Measurements from ENCODE around the gene SCUBE3. TPM values are rescaled to one million over a fixed set of nuclear protein-coding genes. Genes with fewer than 3 reads are reported as not detected.

Gene SCUBE3
- total RNA-seq, 2 experiments from 2014 or later = not detected

DNA sequence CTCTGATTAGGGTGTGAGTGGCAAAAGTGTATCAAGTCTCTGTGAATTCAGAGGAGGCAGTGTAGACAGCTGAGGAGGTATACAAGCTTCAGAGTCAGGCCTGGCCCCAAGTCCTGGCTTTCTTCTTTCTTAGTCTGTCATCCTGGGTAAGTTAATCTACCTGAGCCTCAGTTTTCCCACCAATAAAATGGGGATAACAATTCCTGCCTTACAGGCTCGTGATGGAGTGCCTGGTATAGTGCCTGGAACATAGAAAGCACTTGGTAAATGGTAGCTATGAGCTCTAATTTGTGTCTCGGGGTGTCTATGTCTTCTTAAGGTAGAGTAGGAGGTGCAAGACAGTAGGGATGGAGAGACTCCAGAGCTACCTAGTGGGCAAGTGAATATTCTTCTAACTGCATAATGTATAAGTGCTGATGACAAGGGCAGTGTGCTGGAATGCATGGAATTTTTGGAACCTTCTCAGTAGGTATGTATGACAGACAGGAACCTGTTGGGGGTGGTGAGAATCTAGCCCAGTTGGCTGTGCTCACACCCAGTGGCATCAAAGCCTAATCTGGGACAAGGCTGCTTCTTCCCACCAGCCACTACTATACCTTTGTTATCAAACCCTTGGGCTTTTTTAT is 4.0 kb upstream of the SCUBE3 start:
- Mint-ChIP-seq H3K4me1 (ENCODE audit: low read depth) (peaks cover 6% of the 10 kb centered on the region), H3K4me3 (no peak overlapping the region), H3K27me3 (peaks cover 54% of the 10 kb centered on the region), H3K27ac (no peak overlapping the region), H3K9me3 (no peaks in the 10 kb centered on the region), H3K36me3 (ENCODE audit: low read depth) (no peaks in the 10 kb centered on the region)
- CTCF ChIA-PET = interaction anchor here (1.2 to 9.2 kb wide), 6 partner anchors 24 to 224 kb away, joined by 3 to 77 read pairs (median 32); partner anchors contain the start of gene TCP11
- no peak for ATAC-seq
- POLR2A ChIA-PET = no interaction called here
- no peak for DNase-seq
- TF ChIP-seq CTCF (IDR thresholded peaks at IDR 0.05) = no peak
- intact Hi-C loops (cut with micrococcal nuclease) = loop anchor here (10.0 kb wide), 1 partner anchor 225 kb away; no protein-coding TSS in a partner anchor

- POLR2A ChIA-PET = no interaction called here
- CTCF ChIA-PET = interaction anchor here (3.4 kb wide), 1 partner anchor 8 kb away, joined by 13 read pairs; no protein-coding TSS in a partner anchor
- ATAC-seq (no peak), DNase-seq (no peak)
- TF ChIP-seq CTCF (IDR thresholded peaks at IDR 0.05) = no peak
- intact Hi-C loops (cut with micrococcal nuclease) = no loop called here
- Mint-ChIP-seq H3K27ac (no peak overlapping the region), H3K27me3 (peaks cover 64% of the 10 kb centered on the region), H3K36me3 (ENCODE audit: low read depth) (no peaks in the 10 kb centered on the region), H3K4me3 (peak overlapping the region; percentile 28), H3K9me3 (no peaks in the 10 kb centered on the region), H3K4me1 (ENCODE audit: low read depth) (peaks cover 6% of the 10 kb centered on the region)
Measured at GRCh38 chr6:35213298-35213791, 411 bp upstream of the SCUBE3 start.

DNA sequence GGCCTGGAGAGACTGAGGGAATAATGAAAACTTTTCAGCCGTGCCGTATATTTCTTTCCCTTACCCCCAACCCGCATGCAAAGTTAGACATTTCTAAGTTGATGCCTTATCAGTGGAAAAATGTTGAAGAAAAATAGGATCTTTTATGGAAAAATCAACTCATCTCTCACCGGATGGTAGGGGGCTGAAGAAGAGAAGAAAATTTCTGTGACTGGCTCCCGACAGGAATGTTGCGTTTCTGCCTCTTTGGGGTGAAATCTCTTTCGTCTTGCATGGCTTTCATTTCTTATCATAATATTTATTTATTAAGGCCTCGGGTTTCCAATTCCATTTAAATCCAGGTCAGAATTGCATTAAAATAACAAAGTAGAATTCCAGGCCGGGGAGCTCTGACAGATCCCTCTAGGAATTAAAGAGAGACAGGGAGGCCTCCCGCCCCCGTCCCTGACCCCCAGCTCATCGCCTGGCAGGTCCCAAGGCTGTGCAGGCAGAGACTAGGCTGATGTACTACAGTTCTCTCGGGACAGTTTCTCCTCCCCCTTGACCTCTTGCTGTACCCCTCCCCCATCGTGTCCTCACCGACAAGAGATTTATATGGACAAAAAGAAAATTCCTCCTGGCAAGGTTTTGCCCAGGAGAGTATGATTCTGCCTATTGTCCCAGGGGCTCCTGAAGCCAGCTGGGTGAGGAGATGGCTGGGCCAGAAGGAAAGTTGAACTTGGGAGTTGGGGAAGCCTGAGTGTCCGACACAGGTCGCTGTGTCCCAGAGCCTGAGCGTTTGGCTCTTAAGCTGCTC is 1.3 kb downstream of the SCUBE3 start:
- intact Hi-C loops (cut with micrococcal nuclease) = no loop called here
- Mint-ChIP-seq H3K4me3 (no peak overlapping the region), H3K4me1 (ENCODE audit: low read depth) (peaks cover 6% of the 10 kb centered on the region), H3K9me3 (no peaks in the 10 kb centered on the region), H3K27ac (no peak overlapping the region), H3K36me3 (ENCODE audit: low read depth) (no peaks in the 10 kb centered on the region), H3K27me3 (peaks cover 54% of the 10 kb centered on the region)
- DNase-seq (no peak), ATAC-seq (no peak)
- ChIA-PET CTCF (interaction anchor here (1.0 to 3.4 kb wide), 4 partner anchors 10 to 75 kb away, joined by 3 to 13 read pairs (median 4); no protein-coding TSS in a partner anchor), POLR2A (interaction anchor here (1.1 to 1.3 kb wide), 2 partner anchors 15 to 29 kb away, joined by 3 read pairs; no protein-coding TSS in a partner anchor)
- no peak for TF ChIP-seq CTCF (IDR thresholded peaks at IDR 0.05)

DNA sequence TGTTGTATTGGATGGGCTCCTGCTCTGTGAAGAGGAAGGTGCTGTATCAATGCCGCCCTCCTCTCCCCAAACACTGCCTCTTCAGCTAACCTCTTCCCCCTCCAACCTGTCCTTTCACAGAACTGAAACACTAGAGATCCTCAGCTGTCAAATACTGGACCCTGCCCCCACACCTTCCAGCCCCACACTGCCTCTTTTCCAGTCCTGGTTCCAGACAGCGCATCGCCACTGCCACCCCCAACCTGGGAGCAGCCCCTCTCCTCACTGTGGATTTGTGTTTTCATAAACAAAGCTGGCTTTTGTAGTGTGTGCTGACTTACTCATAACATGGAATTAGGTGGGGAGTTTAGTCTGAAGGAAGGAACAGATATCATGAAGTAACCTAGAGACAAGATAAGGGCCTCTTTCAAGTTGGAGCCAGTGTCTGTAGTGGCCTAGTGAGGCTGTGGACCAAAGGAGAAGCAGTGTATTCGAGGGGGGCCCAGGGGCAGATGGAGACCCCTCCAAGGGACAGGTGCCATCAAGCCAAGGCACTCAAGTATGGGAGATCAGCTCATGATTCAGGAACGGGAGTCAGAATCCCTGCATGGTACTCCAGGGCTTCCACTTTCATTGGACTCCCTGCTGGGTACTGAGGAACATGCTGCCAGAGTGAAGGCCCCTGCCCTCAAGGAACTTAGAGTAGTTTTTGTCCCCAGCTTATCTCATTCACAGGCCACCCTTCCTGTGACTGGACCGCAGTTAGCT is 2.1 kb downstream of the SCUBE3 start:
- no peaks in the 10 kb centered on the region for H3K36me3 Mint-ChIP-seq (ENCODE audit: low read depth)
- H3K9me3 Mint-ChIP-seq = no peaks in the 10 kb centered on the region
- no peak overlapping the region for H3K4me3 Mint-ChIP-seq
- no peak overlapping the region for H3K27ac Mint-ChIP-seq
- intact Hi-C loops (cut with micrococcal nuclease) = no loop called here
- POLR2A ChIA-PET = interaction anchor here (1.1 to 1.3 kb wide), 2 partner anchors 14 to 29 kb away, joined by 3 read pairs; no protein-coding TSS in a partner anchor
- CTCF ChIA-PET = interaction anchor here (0.6 to 3.4 kb wide), 5 partner anchors 11 to 471 kb away, joined by 3 to 13 read pairs (median 4); no protein-coding TSS in a partner anchor
- ATAC-seq (no peak), DNase-seq (no peak)
- TF ChIP-seq CTCF (IDR thresholded peaks at IDR 0.05) = no peak
- H3K4me1 Mint-ChIP-seq (ENCODE audit: low read depth) = peaks cover 6% of the 10 kb centered on the region
- H3K27me3 Mint-ChIP-seq = peaks cover 54% of the 10 kb centered on the region

Measured in activated CD8-positive, alpha-beta T cell treated with anti-CD3 and anti-CD28 coated beads for 36 hours (primary cell).